DMS53 treated with DMSO at 0.1 percent for 48 hours (cell line): ENCODE results near the gene MUC22.

Source experiments
- DNase-seq: peaks from one replicate; lab custom pipeline; 2025; ENCODE audit not compliant: unreplicated experiment; lab: John Stamatoyannopoulos, UW

MUC22 gene

DNA sequence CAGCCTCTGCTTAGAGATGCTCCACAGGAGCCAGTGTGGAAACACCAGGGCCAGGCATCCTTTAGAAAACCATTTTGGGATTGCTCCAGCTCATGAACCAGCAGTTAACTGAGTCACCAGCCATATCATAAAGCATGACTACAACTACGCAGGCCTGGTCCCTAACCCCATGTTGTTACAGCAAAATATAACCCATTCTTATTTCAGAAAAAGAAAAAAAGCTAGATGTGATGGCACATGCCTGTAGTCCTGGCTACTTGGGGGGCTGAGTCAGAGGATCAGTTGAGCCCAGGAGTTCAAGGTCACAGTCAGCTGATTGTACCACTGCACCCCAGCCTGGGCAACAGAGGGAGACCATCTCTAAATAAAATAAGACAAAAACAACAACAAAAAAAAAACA, 65.3 kb downstream of the MUC22 start:
- DNase-seq, result no peak

DNA sequence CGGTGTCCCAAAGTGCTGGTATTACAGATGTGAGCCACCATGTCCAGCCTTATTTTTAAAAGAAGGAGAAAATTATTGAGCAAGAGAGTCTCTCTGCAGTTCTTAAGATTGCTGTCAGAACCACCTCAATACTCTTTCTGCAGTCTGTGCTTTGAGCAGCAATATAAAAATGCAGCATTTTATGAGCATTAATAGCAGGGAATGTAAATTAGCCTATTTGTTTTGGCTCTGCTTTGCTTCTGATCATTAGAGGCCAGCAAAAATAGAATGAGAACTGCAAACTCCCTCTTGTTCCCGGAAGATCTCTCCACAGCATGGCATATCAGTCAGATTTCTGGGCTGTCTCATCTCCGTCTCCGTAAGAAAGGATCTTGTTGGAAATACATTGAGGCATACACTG, 66.3 kb downstream of the MUC22 start:
- no peak for DNase-seq

- DNase-seq, result peak; percentile 72
These were observed 69.5 kb downstream of the MUC22 start for GRCh38 chr6:31079656-31080261.

DNA sequence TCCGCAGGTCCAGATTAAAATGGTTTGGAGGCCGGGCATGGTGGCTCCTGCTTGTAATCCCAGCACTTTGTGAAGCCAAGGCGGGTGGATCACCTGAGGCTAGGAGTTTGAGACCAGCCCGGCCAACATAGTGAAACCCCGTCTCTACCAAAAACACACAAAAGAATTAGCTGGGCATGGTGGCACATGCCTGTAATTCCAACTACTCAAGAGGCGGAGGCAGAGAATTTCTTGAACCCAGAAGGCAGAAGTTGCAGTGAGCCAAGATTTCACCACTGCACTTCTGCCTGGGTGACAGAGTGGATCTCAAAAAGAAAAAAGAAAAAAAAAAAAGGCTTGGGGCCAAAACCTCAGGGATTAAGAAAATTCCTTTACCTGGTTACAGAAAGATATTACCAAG, 71.6 kb downstream of the MUC22 start:
- DNase-seq, result no peak

GRCh38 chr6:31083742-31084354, 73.6 kb downstream of the MUC22 start:
- DNase-seq, result no peak
